Spleen (tissue), 11 donors: ENCODE measurements around the gene SLC6A8. TPM values are rescaled to one million over a fixed set of nuclear protein-coding genes. Genes with fewer than 3 reads are reported as not detected.
"Not testable (repeated sequence)": the region's sequence is repeated elsewhere in the genome, so short reads cannot be mapped to it uniquely, and the experiment has no call there.

Experiments
- DNase-seq: peaks from one replicate; pipeline ENCODE4 v3.0.0-alpha.2; 2020
- H3K27ac ChIP-seq, 8 donors: fragments of 200-600 bp; sonication (generic) in 7 of 8; 1 replicate in 4 of 8; 2 replicates in 4 of 8; pipeline versions ENCODE4 v1.5.0 to v1.8.0; 2016 to 2021; ENCODE audit warnings: inconsistent platforms in 4 of 8, mild to moderate bottlenecking in 4 of 8, moderate library complexity in 1 of 8
- H3K27me3 ChIP-seq, 7 donors: fragments of 200-600 bp; sonication (generic) in 6 of 7; replicated peaks in 1 of 7; 1 replicate in 4 of 7; 2 replicates in 3 of 7; pipeline versions ENCODE4 v1.5.0 to v1.8.0; 2016 to 2021; ENCODE audit warnings: inconsistent platforms in 3 of 7, mild to moderate bottlenecking in 1 of 7
- H3K36me3 ChIP-seq, 6 donors: fragments of 200-600 bp; sonication (generic) in 5 of 6; 1 replicate in 4 of 6; 2 replicates in 2 of 6; pipeline versions ENCODE4 v1.5.0 to v1.8.0; 2016 to 2021; ENCODE audit warnings: inconsistent platforms in 2 of 6
- H3K4me1 ChIP-seq, 6 donors: fragments of 200-600 bp; sonication (generic) in 5 of 6; 1 replicate in 3 of 6; 2 replicates in 3 of 6; pipeline versions ENCODE4 v1.5.0 to v1.8.0; 2016 to 2021; ENCODE audit warnings: inconsistent platforms in 3 of 6
- H3K4me3 ChIP-seq, 8 donors: fragments of 200-600 bp; sonication (generic) in 7 of 8; 1 replicate in 4 of 8; 2 replicates in 4 of 8; pipeline versions ENCODE4 v1.5.0 to v1.8.0; 2016 to 2021; ENCODE audit warnings: inconsistent platforms in 4 of 8, mild to moderate bottlenecking in 4 of 8, moderate library complexity in 2 of 8
- H3K9me3 ChIP-seq, 8 donors: fragments of 200-600 bp; sonication (generic) in 7 of 8; 1 replicate in 4 of 8; 2 replicates in 4 of 8; pipeline versions ENCODE4 v1.5.0 to v1.8.0; 2016 to 2021; ENCODE audit warnings: inconsistent platforms in 4 of 8
- CTCF ChIP-seq, 11 experiments: fragments of 200-600 bp in 7 of 11; fragments of 450-650 bp in 4 of 11; sonication (generic) in 4 of 11; IDR thresholded peaks in 8 of 11; conservative IDR thresholded peaks in 3 of 11; 1 replicate in 7 of 11; 2 replicates in 4 of 11; pipeline versions ENCODE4 v1.4.0 to v1.8.0; 2016 to 2021; ENCODE audit warnings: antibody characterized with exemption in 11 of 11, inconsistent platforms in 4 of 11, mild to moderate bottlenecking in 1 of 11
- POLR2AphosphoS5 ChIP-seq, 3 donors: sonication (generic); formaldehyde crosslinking; IDR thresholded peaks; one replicate each; pipeline ENCODE4 v1.5.1; 2017; ENCODE audit warnings: antibody characterized with exemption in 3 of 3
- WGBS, 5 donors: extraction: QIAGEN DNeasy Blood & Tissue Kit in 3 of 5; methylation state at CpG; one replicate each; pipeline versions ENCODE4 v1.1.5 to v1.1.7; 2013 to 2018; 5-methylcytosine and 5-hydroxymethylcytosine counted together
- intact Hi-C: fragments of 100-400 bp; cut with DNase I; formaldehyde crosslinking; loops from one replicate; pipeline ENCODE4 v1.15.0; 2023; ENCODE audit warnings: low total_unique reads
- polyA plus RNA-seq, 3 donors: library from polyadenylated mRNA; stranded (reverse); fragments of 200-250 nt; gene quantifications; one replicate each; pipeline ENCODE4 v1.2.1, GENCODE V29; 2013
- total RNA-seq, 7 donors: library from RNA; depleted of rRNA in 3 of 7; stranded (reverse); fragments of >200 nt in 3 of 7; fragmentation: NEBNext Ultra II Directional in 4 of 7; extraction: Animal tissue kit (Norgen Biotek cat#: 25700) in 4 of 7; gene quantifications; one replicate each; pipeline versions ENCODE4 v1.1.0 to v1.2.1, GENCODE V29; 2016 to 2021
- donor health status: healthy with polysubstance abuse.
- donor health status: DM: no; HTN: no; CAD: no; lungs with moderate emphysema.
- donor health status: DM: no; HTN: no; CAD: no.
- donor health status: Bipolar disorder and iron deficiency.
- donor health status: healthy.
- donor health status: DM: no; HTN: no; CAD: no.
- donor health status: DM: yes; HTN: yes; CAD: no.

SLC6A8 gene
- total and polyA plus RNA-seq, 10 donors: 3.2 to 72.9 (median 9.6) TPM

- H3K9me3 ChIP-seq: no peaks in the 10 kb centered on the region
- peaks cover 0 to 6% (median 0%) of the 10 kb centered on the region in 6 donors for H3K4me1 ChIP-seq
- peaks cover 0 to 90% (median 19%) of the 10 kb centered on the region in 6 donors for H3K36me3 ChIP-seq
- DNase-seq: no peak
- intact Hi-C loops: no loop called here
- no peak overlapping the region for H3K4me3 ChIP-seq
- H3K27me3 ChIP-seq: no peaks in the 10 kb centered on the region
- TF ChIP-seq POLR2AphosphoS5 (IDR thresholded peaks at IDR 0.05) (peak in 1 of 3 donors; percentile 6), CTCF (IDR thresholded peaks at IDR 0.05 in 8 of 11, conservative IDR thresholded peaks at IDR 0.05 in 3 of 11) (no peak)
- WGBS, 5 donors: 83 to 99% (median 92%) methylated on average over 10 to 15 of the region's 16 CpGs
- peak overlapping the region in 1 of 8 donors; percentile 59 for H3K27ac ChIP-seq
These were observed 10.5 kb downstream of the SLC6A8 start for GRCh38 chrX:153697924-153698865.

GRCh38 chrX:153699210-153699783 lies 11.6 kb downstream of the SLC6A8 start:
- intact Hi-C loops, DNase-seq, H3K4me3 ChIP-seq, H3K4me1 ChIP-seq, H3K9me3 ChIP-seq, H3K27me3 ChIP-seq: not testable (repeated sequence)
- peak in 2 of 3 donors; percentile 7 to 16 for TF ChIP-seq POLR2AphosphoS5 (IDR thresholded peaks at IDR 0.05)
- Histone ChIP-seq H3K27ac (peak overlapping the region in 4 of 8 donors; percentile 55 to 63 (median 60)), H3K36me3 (peaks cover 0 to 97% (median 26%) of the 10 kb centered on the region in 6 donors)
- 73 to 89% (median 84%) methylated on average over 5 to 16 of the region's 16 CpGs for WGBS, 5 donors

GRCh38 chrX:153699784-153700371 lies 12.2 kb downstream of the SLC6A8 start:
- H3K27me3 ChIP-seq, H3K4me1 ChIP-seq, H3K9me3 ChIP-seq, H3K4me3 ChIP-seq, intact Hi-C loops: not testable (repeated sequence)
- Histone ChIP-seq H3K36me3 (peaks cover 0 to 98% (median 26%) of the 10 kb centered on the region in 6 donors), H3K27ac (peak overlapping the region in 5 of 8 donors; percentile 42 to 63 (median 59))
- 76 to 86% (median 81%) methylated on average over 12 to 18 of the region's 18 CpGs; no CpG with 5 or more reads in 1 of the 5 donors for WGBS, 5 donors
- peak; percentile 78 for DNase-seq
- peak in 2 of 3 donors; percentile 25 to 32 for TF ChIP-seq POLR2AphosphoS5 (IDR thresholded peaks at IDR 0.05)

- no peak for DNase-seq
- Histone ChIP-seq H3K4me3 (no peak overlapping the region), H3K4me1 (peaks cover 0 to 6% (median 0%) of the 10 kb centered on the region in 6 donors), H3K27ac (peak overlapping the region in 5 of 8 donors; percentile 42 to 63 (median 59)), H3K9me3 (no peaks in the 10 kb centered on the region), H3K36me3 (peaks cover 0 to 100% (median 26%) of the 10 kb centered on the region in 6 donors), H3K27me3 (no peaks in the 10 kb centered on the region)
- intact Hi-C loops: no loop called here
- WGBS, 5 donors: 72 to 82% (median 75%) methylated on average over 9 to 15 of the region's 15 CpGs
- TF ChIP-seq CTCF (IDR thresholded peaks at IDR 0.05 in 8 of 11, conservative IDR thresholded peaks at IDR 0.05 in 3 of 11): no peak
These were observed 12.7 kb downstream of the SLC6A8 start for GRCh38 chrX:153700376-153700945.
